Fibroblast of gingiva (primary cell): ENCODE measurements around the gene MAU2.
"Not testable (repeated sequence)": the region's sequence is repeated elsewhere in the genome, so short reads cannot be mapped to it uniquely, and the experiment has no call there.

Experiments used
- DNase-seq: peaks from one replicate; pipeline ENCODE4 v3.0.0-alpha.2; 2011; ENCODE audit warnings: low read depth

MAU2 gene

GRCh38 chr19:19345970-19346369, 25.3 kb downstream of the MAU2 start:
- no peak for DNase-seq

- no peak for DNase-seq
Measured at GRCh38 chr19:19347401-19348110, 26.9 kb downstream of the MAU2 start.

DNA sequence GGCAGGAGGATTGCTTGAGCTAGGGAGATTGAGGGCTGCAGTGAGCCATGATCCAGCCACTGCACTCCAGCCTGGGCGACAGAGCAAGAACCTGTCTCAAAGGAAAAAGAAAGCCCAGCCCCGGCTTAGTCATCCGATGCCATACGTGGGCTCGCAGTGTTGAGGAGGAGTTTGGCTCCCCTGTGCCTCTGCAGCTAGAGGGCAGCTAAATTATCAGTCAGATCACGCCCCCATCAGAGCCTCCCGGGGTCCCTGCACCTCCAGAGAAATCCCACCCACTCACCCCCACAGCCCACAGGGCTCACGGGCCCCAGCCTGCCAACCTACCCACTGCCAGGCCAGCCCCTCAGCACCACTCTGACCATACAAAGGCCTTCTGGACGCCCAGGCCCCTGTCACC, 27.6 kb downstream of the MAU2 start:
- no peak for DNase-seq

- DNase-seq = no peak
Measured at GRCh38 chr19:19349365-19349764, 28.7 kb downstream of the MAU2 start.

- DNase-seq = not testable (repeated sequence)
Measured at GRCh38 chr19:19350756-19351155, 30.1 kb downstream of the MAU2 start.

DNA sequence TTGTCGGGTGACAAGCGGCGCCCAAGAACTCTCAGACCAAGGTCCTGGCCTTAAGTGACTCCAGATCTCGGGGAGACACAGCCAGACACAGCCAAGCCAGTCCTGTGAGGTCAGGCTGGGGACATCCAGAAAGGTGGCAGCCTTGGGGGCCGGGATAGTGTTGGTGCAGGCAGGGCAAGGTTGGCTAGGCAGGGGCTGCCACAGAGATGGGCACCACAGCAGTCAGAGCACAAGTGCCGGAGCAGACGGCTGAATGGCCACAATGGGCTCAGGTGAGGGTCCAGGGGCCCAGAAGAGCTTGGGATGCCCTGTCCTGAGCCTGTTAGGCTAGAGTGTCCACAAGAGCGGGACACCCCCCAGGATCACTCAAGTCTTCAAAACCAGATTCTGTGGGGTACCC, 32.2 kb downstream of the MAU2 start:
- DNase-seq = no peak

GRCh38 chr19:19354007-19354406, 33.4 kb downstream of the MAU2 start:
- no peak for DNase-seq

GRCh38 chr19:19354932-19355331, 34.3 kb downstream of the MAU2 start:
- DNase-seq = no peak

GRCh38 chr19:19355606-19356139, 35.0 kb downstream of the MAU2 start:
- no peak for DNase-seq

DNA sequence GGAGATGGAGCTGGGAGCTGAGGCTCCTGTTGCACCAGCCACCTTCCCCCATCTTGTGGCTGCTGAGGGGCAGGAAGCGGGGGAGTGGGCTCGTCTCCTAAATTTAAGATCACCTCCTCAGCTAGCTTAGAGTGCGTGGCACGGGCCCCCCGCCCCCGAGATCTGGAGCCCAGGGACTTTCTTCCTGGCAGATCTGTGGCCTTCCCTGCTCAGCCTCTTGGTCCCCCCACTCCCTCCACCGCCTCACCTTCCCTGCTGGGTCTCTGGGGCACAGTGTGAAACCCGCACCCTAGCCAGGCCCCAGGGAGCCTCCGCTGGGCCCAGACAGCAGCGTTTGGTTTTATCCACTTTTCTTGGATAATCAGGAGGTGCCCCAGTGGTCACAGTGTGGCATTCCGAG, 35.9 kb downstream of the MAU2 start:
- DNase-seq = no peak

DNA sequence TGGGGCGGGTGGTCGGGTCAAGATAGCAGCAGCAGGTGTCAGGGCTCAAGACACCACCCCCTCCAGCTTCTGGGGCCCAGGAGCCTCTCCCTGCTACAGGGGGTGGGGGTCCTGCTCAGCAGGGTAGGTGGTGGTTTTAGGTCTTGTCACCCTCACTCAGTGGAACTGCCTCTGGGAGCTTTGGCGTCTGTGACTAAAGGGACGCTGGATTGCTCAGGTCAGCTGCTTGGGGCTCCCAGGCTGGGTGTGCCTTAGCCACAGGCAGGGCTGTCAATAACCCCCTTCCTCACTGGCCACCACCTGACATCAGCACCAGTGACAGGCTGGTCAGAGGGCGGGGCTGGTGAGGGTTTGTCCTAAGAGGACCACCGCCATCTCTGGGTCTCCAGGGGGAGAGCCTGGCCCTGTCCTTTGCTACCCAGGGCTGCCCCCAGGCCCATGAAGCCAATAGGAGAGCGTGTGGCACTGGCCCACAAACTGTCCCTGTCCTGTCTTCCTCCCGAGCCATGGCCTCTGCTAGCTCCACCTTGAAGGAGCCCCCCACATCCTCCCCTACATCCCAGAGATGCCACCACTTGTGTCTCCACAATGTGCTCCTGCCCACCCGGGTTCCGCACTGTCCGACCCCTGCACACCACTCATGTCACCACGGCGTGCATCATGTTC, 36.4 kb downstream of the MAU2 start:
- DNase-seq = no peak

DNA sequence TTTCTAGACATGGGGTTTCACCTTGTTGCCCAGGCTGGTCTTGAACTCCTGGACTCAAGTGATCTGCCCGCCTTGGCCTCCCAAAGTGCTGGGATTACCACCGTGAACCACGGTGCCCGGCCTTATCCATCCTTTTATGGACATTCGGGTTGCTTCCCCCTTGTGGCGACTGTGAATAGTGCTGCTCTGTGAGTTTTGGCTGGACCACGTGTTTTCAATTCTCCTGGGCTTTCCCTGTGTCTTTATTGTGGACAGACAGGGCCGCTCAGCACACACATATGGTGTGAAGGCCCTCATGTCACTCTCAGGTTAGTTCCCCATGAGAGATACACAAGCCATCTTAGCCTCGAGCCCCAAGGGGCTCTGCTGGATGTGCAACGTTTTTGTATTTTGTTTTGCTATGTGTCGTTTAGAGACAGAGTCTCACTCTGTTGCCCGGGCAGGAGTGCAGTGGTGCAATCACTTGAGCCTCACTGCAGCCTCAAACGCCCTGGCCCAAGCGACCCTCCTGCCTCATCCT, 40.5 kb downstream of the MAU2 start:
- peak; percentile 80 for DNase-seq

GRCh38 chr19:19362075-19362474, 41.4 kb downstream of the MAU2 start:
- no peak for DNase-seq

- peak; percentile 54 for DNase-seq
Measured at GRCh38 chr19:19366434-19367396, 46.1 kb downstream of the MAU2 start.

DNA sequence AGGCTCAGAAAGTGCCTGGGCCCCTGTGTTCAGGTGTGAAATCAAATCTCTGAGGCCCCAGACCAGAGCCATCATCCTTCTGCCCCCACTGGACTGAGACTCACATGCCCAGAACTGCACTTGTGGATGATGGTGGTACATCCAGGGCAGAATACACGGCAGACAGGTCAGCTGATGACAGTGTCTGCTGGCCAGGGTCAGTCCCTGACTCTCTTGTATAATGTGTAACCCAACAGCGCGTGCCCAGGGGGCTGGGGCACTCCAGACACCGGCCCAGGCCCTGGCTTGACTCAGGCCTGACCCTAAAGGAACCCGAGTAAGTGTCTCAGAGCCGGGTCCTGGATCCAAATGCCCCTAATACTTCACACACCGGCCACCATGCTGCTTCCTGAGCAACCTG, 47.5 kb downstream of the MAU2 start:
- no peak for DNase-seq

DNA sequence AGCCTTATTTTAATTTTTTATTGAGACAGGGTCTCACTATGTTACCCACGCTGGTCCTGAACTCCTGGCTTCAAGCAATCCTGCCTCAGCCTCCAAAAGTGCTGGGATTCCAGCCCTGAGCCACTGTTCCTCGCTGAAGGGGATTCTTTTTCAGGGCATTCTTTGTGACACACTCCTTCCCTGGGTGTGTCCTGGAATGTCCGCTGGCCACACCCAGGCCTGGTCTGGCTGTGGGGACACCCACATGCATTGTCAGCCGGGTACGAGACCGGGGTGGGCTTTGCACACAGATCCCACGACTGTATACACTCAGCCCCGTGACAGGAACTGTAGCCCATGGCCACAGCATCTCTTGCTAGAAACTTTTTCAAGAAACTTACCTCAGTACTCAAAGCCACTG, 50.4 kb downstream of the MAU2 start:
- DNase-seq = no peak

DNA sequence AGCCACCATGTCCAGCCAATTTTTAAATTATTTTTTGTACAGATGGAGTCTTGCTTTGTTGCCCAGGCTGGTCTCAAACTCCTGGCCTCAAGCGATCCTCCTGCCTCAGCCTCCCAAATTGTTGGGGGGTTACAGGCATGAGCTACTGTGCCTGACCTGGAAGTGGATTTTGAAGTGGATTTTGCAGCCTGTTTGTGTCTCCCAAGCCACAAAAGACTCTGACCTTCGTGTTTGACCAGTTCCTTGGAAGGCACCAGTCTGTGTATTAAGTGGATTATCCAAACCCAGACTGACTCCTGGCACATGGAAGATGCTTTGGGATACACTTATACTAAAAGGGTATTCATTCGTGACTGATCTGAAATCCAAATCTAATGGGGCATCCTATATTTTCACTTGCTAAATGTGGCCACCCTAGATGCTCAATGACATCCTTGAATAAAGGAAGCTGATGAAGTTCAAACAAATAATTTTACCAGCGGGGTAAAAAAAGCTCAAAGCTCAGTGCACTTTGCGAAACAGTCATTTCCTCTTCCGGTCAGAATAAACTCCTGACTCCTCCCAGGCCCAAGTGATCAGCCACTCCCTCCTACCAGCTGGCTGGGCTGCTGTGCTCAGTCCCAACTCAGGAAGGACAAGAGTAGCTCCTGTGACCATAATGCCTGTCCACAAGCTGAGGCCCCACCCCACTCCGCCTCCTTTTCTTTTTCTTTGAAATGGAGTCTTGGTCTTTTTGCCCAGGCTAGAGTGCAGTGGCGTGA, 52.2 kb downstream of the MAU2 start:
- DNase-seq = peak; percentile 10

- no peak for DNase-seq
Measured at GRCh38 chr19:19379527-19379926, 58.9 kb downstream of the MAU2 start.

DNA sequence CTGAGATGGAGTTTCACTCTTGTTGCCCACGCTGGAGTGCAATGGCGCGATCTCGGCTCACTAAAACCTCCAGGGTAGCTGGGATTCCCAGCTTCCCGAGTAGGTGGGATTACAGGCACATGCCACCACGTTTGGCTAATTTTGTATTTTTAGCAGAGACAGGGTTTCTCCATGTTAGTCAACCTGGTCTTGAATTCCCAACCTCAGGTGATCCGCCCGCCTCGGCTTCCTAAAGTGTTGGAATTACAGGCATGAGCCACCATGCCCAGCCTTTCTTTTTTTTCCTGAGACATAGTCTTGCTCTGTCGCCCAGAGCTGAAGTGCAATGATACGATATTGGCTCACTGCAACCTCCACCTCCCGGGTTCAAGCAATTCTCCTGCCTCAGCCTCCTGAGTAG, 59.7 kb downstream of the MAU2 start:
- DNase-seq = not testable (repeated sequence)

DNA sequence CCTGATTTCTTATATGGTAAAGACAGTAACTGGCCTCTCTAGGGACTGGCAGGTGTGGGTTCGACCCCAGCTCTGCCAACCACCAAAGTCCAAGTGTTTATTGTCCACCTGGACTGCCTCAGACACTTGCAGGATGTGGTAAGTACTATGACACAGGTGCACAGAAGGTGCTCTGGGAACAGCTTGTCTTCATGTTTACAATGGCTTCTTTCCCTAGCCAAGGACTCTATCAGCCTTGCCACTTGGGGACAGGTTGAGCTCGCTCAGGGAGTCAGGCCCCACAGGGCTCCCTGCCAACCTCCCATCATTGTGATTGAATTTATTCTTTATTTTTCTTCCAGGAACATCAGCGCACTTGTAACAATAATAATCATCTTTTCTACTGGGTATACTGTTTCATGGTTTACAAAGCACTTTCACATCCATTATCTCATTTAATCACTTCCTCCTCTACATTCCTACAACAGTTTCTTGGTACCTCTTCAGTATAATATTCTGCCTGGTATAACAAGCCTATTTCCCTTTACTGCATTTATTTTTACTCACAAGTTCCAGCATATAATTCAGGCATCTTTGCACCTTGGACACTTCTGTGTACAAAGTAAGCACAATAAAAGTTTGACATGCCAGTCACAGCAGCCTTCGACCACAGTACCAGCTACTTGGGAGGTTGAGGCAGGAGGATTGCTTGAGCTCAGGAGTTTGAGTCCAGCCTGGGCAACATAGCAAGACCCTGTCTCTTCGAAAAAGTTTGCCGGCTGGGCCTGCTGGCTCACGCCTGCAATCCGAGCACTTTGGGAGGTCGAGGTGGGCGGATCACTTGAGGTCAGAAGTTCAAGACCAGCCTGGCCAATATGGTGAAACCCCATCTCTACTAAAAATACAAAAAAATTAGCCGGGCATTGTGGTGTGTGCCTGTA, 60.6 kb downstream of the MAU2 start:
- no peak for DNase-seq
